GM06990 (cell line): ENCODE results near the gene TRMT6.

Experiments used
- DNase-seq: peaks from one replicate; pipeline ENCODE4 v3.0.0-alpha.2; 2011; ENCODE audit not compliant: insufficient read length; ENCODE audit errors: extremely low read depth
- H3K27me3 ChIP-seq: replicated peaks from 2 replicates; pipeline ENCODE4 v1.6.0; 2011; ENCODE audit warnings: low read length; ENCODE audit not compliant: control insufficient read depth, insufficient read depth
- H3K36me3 ChIP-seq: 2 replicates; pipeline ENCODE4 v1.5.1; 2011; ENCODE audit warnings: low read length; ENCODE audit not compliant: control insufficient read depth, insufficient read depth
- H3K4me3 ChIP-seq: replicated peaks from 2 replicates; pipeline ENCODE4 v1.5.1; 2011; ENCODE audit warnings: low read depth, mild to moderate bottlenecking, control low read depth, low read length
- TF ChIP-seq, protein P1 (sequence below): IDR thresholded peaks from 2 replicates; pipeline ENCODE4 v1.5.1; 2011; ENCODE audit warnings: low read length, control low read depth, mild to moderate bottlenecking, inconsistent platforms; ENCODE audit not compliant: insufficient read depth, poor library complexity, severe bottlenecking

The TRMT6 gene

DNA sequence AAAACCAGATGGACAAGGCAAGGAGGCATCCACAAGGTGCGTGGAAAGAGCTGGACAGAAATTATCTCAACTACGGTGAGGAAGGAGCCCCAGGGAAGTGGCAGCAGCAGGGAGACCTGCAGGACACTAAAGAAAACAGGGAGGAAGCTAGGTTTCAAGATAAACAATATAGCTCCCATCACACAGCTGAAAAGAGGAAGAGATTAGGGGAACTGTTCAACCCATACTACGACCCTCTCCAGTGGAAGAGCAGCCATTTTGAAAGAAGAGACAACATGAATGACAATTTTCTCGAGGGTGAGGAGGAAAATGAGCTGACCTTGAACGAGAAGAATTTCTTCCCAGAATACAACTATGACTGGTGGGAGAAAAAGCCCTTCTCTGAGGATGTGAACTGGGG is 26.8 kb downstream of the TRMT6 start:
- TF ChIP-seq, protein P1, sequence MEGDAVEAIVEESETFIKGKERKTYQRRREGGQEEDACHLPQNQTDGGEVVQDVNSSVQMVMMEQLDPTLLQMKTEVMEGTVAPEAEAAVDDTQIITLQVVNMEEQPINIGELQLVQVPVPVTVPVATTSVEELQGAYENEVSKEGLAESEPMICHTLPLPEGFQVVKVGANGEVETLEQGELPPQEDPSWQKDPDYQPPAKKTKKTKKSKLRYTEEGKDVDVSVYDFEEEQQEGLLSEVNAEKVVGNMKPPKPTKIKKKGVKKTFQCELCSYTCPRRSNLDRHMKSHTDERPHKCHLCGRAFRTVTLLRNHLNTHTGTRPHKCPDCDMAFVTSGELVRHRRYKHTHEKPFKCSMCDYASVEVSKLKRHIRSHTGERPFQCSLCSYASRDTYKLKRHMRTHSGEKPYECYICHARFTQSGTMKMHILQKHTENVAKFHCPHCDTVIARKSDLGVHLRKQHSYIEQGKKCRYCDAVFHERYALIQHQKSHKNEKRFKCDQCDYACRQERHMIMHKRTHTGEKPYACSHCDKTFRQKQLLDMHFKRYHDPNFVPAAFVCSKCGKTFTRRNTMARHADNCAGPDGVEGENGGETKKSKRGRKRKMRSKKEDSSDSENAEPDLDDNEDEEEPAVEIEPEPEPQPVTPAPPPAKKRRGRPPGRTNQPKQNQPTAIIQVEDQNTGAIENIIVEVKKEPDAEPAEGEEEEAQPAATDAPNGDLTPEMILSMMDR, result no peak
- no peak for DNase-seq
- Histone ChIP-seq H3K36me3 (no peaks in the 10 kb centered on the region), H3K27me3 (peaks cover 1% of the 10 kb centered on the region), H3K4me3 (no peak overlapping the region)

DNA sequence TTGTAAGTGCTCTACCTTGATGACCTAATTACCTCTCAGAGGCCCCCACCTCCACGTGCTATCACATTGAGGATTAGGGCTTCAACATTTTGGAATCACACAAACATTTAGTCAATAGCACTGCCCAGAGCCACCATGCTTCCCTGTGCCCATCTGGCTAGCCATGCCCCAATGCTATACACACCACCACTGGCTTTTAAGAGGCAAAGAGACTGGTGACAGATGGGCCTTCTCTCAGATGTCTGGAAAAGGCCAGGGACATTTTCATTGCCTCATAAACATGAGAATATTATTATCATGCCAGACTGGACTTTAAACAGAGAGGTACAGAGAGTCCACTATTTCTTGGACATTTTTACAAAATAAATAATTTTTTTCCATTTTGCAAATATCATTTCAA is 29.8 kb downstream of the TRMT6 start:
- H3K4me3 ChIP-seq, result no peak overlapping the region
- TF ChIP-seq, protein P1, result no peak
- no peak for DNase-seq
- H3K27me3 ChIP-seq, result no peaks in the 10 kb centered on the region
- H3K36me3 ChIP-seq, result no peaks in the 10 kb centered on the region

DNA sequence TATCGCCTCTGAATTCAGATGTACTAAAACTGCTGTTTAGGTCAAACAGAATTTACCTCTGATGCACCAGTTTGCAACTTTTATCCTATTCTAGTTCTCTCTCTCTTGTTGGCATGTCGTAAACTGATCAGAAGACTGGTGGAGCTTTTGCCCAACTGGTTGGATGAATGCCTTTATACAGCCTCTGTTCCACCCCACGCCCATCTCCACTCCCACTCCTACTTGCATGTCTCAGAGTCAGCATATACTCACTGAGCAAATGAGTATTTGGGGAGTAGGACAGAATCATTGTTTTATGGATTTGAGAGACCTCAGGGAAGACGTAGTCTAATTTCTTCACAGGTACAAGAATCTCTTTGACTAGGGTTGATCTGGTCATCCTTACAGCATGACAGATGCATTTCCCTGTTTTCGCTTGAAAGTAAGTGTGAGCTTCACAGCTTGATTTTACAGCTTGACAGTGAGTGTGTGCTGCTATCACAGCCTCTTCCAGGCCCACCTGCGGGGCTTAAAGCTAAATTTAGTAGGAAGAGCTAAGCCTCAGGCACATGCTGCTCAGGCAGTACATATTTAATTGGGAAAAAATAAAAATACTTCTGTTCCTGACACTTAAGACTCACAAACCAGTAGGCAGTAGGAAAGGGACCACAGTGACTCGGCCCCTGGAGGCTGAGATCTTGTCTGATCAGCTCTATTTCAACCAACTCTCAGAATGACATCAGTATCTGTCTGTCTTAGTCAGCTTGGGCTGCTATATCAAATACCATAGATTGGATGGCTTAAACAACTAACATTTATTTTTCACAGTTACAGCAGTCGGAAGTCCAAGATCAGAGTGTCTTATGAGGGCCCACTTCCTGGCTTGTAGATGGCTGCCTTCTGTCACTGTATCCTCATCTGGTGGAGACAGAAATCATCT is 30.4 kb downstream of the TRMT6 start:
- TF ChIP-seq, protein P1, result no peak
- DNase-seq, result no peak
- Histone ChIP-seq H3K36me3 (no peaks in the 10 kb centered on the region), H3K27me3 (no peaks in the 10 kb centered on the region), H3K4me3 (no peak overlapping the region)

DNA sequence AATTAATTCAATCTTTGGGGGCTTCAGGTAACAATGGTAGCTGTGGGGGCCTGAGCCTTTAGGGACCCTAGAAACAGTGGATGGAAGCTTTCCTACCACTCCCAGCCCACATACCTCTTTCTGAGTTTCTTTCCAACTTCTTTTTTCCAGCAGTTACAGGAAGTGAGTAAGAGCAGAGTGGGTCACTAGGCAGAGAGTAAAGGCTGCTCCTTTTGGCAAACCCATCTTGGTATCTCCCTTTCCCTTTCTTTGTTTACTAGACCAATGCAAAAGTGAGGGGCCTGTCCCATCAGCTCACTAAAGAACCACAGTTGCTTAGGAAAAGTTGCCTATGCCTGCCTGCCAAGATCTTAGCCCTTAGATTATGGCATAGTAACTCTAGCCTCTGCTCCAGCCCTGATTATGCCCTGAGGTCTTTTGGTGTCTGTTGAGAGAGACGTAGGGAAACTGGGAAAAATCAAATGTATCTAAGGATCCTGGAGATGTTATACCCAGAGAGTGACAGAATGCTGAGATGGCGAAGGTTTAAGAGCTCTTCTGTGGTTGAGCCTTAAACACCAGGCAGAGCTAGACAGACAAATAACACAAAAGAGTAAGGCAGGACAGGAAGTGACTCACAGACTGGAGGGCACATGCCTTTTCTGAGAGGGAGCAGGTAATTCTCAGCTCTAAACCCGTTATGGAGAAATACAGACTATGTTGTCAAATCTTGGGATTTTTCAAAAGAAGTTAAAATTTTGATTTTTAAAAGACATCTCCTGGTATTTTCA is 31.3 kb downstream of the TRMT6 start:
- Histone ChIP-seq H3K36me3 (no peaks in the 10 kb centered on the region), H3K27me3 (no peaks in the 10 kb centered on the region), H3K4me3 (no peak overlapping the region)
- no peak for DNase-seq
- TF ChIP-seq, protein P1, result no peak

DNA sequence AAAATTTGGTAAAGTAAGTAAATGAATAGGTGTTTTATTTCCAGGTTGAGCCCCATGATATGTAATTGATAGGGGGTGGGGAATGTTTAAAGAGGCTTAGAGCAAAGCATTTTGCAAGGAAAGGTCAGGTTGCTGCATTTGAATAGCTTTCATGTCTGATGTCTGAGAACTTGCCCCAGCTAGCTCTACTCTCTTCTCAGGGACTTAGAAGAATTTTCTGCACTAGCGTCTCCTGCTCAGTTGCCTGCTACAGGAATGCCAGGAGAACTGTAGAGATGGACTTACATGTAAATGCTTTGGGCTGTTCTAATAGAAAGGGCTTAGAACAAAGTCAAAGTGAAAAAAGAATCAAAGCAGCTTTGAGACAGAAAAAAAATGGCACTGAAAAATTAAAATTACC is 35.5 kb downstream of the TRMT6 start:
- TF ChIP-seq, protein P1, result no peak
- Histone ChIP-seq H3K27me3 (peaks cover 2% of the 10 kb centered on the region), H3K4me3 (no peak overlapping the region), H3K36me3 (no peaks in the 10 kb centered on the region)
- DNase-seq, result no peak
